ENCODE data around the gene GNAL. TPM values are rescaled to one million over a fixed set of nuclear protein-coding genes. Genes with fewer than 3 reads are reported as not detected.

Gene GNAL
- total RNA-seq, 4 donors from 2014 or later, result 13.3 to 22.0 (median 19.9) TPM

DNA sequence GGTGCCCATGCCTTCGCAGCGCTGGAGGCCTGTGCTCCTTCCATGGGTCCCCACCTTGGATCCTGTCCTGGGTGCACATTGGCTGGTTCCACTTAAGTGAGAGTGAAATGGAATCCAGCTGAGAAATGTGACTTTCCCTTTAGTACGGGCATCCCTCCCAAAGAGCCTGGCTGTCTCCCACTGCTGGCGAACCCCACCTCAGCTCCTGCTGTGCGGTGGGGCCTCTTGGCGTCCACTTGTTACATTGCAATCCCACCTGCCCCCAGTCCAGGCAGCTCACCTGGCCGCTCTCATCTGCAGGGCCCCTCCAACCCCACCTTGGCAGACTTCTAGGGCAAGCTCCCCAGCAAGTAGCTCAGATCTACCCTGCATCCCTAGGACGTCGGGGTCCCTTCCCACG, 35.5 kb upstream of the GNAL start:
- WGBS, result 87% methylated on average over 7 of the region's 10 CpGs
- Histone ChIP-seq H3K4me3 (no peak overlapping the region), H3K27me3 (peaks cover 0 to 37% (median 0%) of the 10 kb centered on the region in 4 donors), H3K36me3 (no peaks in the 10 kb centered on the region), H3K4me1 (peaks cover 0 to 8% (median 6%) of the 10 kb centered on the region in 4 donors), H3K9me3 (peaks cover 0 to 15% (median 6%) of the 10 kb centered on the region in 4 donors), H3K27ac (replicated peaks in 1 of 4) (no peak overlapping the region)
- intact Hi-C loops (cut with DNase I), result loop anchor here (10.0 kb wide), 1 partner anchor 581 kb away; no protein-coding TSS in a partner anchor
- peak; percentile 79 for DNase-seq (ENCODE audit: extremely low spot score)
- TF ChIP-seq, protein P1, sequence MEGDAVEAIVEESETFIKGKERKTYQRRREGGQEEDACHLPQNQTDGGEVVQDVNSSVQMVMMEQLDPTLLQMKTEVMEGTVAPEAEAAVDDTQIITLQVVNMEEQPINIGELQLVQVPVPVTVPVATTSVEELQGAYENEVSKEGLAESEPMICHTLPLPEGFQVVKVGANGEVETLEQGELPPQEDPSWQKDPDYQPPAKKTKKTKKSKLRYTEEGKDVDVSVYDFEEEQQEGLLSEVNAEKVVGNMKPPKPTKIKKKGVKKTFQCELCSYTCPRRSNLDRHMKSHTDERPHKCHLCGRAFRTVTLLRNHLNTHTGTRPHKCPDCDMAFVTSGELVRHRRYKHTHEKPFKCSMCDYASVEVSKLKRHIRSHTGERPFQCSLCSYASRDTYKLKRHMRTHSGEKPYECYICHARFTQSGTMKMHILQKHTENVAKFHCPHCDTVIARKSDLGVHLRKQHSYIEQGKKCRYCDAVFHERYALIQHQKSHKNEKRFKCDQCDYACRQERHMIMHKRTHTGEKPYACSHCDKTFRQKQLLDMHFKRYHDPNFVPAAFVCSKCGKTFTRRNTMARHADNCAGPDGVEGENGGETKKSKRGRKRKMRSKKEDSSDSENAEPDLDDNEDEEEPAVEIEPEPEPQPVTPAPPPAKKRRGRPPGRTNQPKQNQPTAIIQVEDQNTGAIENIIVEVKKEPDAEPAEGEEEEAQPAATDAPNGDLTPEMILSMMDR (IDR thresholded peaks at IDR 0.05), result no peak
- TF ChIP-seq POLR2AphosphoS5 (IDR thresholded peaks at IDR 0.05) (no peak), POLR2A (IDR thresholded peaks at IDR 0.05; ENCODE audit: low read depth) (no peak), EP300 (IDR thresholded peaks at IDR 0.05) (no peak)

DNA sequence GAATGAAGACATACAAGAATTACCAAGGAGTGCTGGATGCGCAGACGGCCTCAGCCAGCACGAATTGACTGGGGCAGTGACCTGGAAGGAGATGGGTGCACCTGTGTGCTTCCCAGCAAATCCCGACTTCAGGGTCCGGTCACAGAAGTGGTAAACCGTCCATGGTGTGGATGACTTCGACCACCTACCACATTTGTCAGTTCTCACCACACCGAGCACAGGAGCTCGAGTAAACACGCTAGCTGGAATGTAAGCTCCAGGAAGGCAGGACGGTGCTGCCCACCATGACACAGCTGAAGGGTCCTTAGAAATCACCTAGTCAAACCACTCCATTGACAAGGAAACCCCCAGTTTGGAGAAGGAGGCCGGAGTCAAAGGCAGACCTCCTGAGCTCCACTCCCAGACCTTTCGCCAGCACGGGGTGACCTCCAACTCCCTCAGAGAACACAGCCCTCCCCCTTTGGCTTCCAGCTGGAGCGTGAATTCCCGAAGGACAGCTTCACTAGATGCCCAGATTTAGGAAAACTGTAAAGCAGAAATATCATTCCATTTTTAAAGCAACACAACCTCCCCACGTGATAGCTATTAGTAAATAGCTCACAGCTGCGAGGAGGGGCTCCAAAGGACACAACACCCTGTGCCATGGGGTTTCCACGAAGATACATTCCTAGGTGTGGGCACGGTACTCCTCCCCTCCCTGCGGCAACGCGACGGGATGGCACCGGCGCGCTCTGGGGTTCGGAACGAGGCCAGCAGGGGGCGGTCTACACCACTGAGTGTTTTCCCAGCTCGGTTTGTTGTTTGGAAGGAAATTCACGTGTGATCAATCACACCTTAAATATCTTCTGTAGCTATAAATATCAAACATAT, 34.1 kb upstream of the GNAL start:
- intact Hi-C loops (cut with DNase I), result loop anchor here (10.0 kb wide), 1 partner anchor 580 kb away; no protein-coding TSS in a partner anchor
- WGBS, result 41% methylated on average over 28 of the region's 32 CpGs

DNA sequence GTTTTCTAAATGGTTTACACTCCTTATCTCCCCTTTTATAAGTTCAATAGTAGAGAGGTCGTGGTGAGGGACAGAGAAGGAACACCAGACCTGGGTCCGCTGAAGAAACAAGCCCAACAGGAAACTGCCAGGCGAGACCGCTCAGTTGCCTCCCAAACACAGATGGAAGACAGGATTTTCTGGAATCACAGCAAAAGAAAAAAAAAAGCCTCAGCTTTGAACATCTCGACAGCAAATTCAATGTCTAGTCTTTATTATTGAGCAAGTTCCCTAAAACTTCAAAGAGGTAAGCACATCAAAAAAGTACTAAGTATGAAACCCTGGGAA, 33.5 kb upstream of the GNAL start:
- Histone ChIP-seq H3K36me3 (no peaks in the 10 kb centered on the region), H3K27ac (replicated peaks in 1 of 4) (no peak overlapping the region), H3K4me3 (peak overlapping the region in 1 of 4 donors; percentile 27), H3K9me3 (no peaks in the 10 kb centered on the region), H3K4me1 (peaks cover 0 to 8% (median 6%) of the 10 kb centered on the region in 4 donors), H3K27me3 (peaks cover 0 to 49% (median 0%) of the 10 kb centered on the region in 4 donors)
- TF ChIP-seq POLR2AphosphoS5 (IDR thresholded peaks at IDR 0.05) (no peak), POLR2A (IDR thresholded peaks at IDR 0.05; ENCODE audit: low read depth) (no peak), EP300 (IDR thresholded peaks at IDR 0.05) (no peak)
- TF ChIP-seq, protein P1 (IDR thresholded peaks at IDR 0.05), result no peak
- intact Hi-C loops (cut with DNase I), result loop anchor here (10.0 kb wide), 1 partner anchor 579 kb away; no protein-coding TSS in a partner anchor
- peak; percentile 79 for DNase-seq (ENCODE audit: extremely low spot score)
- WGBS, result 20% methylated on average over 5 of the region's 5 CpGs

More for the DNA sequence above, 34.1 kb upstream of the GNAL start:
- no peak overlapping the region for H3K27ac ChIP-seq (replicated peaks in 1 of 4)
- TF ChIP-seq, protein P1 (IDR thresholded peaks at IDR 0.05), result peak; percentile 51 to 70 (median 65)
- TF ChIP-seq POLR2AphosphoS5 (IDR thresholded peaks at IDR 0.05) (no peak), POLR2A (IDR thresholded peaks at IDR 0.05; ENCODE audit: low read depth) (no peak)
- H3K4me3 ChIP-seq, result peak overlapping the region in 1 of 4 donors; percentile 27
- H3K9me3 ChIP-seq, result peaks cover 0 to 3% (median under 1%) of the 10 kb centered on the region in 4 donors
- peaks cover 0 to 8% (median 6%) of the 10 kb centered on the region in 4 donors for H3K4me1 ChIP-seq
- H3K27me3 ChIP-seq, result peaks cover 0 to 46% (median 0%) of the 10 kb centered on the region in 4 donors
- DNase-seq (ENCODE audit: extremely low spot score), result peak; percentile 87
- H3K36me3 ChIP-seq, result no peaks in the 10 kb centered on the region

DNA sequence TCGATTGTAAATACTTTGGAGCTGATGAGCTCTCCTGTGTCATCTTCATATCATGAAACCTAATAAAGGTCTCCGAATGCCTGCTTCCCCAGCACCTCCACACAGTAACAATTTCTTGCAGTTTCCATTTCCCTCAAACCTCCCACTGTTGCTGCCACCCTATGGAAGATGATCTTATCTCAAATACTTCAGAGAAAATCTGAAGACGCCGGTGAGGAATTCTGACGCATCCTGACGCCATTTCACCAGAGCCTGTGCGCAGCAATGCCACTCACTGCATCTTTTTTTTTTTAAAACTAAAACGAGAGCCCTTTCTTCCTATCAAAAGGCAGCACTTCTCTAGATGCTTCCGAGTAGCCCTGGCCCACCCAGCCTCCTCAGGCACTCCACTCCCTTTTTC, 31.9 kb upstream of the GNAL start:
- no peak overlapping the region for H3K4me3 ChIP-seq
- WGBS, result 83% methylated on average over 9 of the region's 9 CpGs
- no peak for DNase-seq (ENCODE audit: extremely low spot score)
- intact Hi-C loops (cut with DNase I), result loop anchor here (10.0 kb wide), 1 partner anchor 578 kb away; no protein-coding TSS in a partner anchor
- no peak overlapping the region for H3K27ac ChIP-seq (replicated peaks in 1 of 4)
- no peaks in the 10 kb centered on the region for H3K36me3 ChIP-seq
- H3K4me1 ChIP-seq, result peaks cover 0 to 8% (median 6%) of the 10 kb centered on the region in 4 donors
- peaks cover 0 to 62% (median 0%) of the 10 kb centered on the region in 4 donors for H3K27me3 ChIP-seq
- H3K9me3 ChIP-seq, result no peaks in the 10 kb centered on the region
- TF ChIP-seq POLR2AphosphoS5 (IDR thresholded peaks at IDR 0.05) (no peak), POLR2A (IDR thresholded peaks at IDR 0.05; ENCODE audit: low read depth) (no peak), EP300 (IDR thresholded peaks at IDR 0.05) (no peak)
- TF ChIP-seq, protein P1 (IDR thresholded peaks at IDR 0.05), result no peak
